AG04449 (cell line): Measurements from ENCODE around the gene ADAMTSL3.

Experiments
- CTCF ChIA-PET: fragments of 350-600 bp; formaldehyde crosslinking; extraction: SDS; loops from one replicate; lab custom pipeline; 2021; ENCODE audit warnings: antibody characterized with exemption; lab: Yijun Ruan, JAX
- POLR2A ChIA-PET: fragments of 400-600, 350-600 bp; formaldehyde crosslinking; extraction: SDS; loops from one replicate; lab custom pipeline; 2020; ENCODE audit warnings: antibody characterized with exemption, inconsistent platforms; lab: Yijun Ruan, JAX
- DNase-seq: peaks from one replicate; pipeline ENCODE4 v3.0.0-alpha.2; 2010; ENCODE audit warnings: low read depth, low spot score
- H3K4me3 ChIP-seq: 2 replicates; pipeline ENCODE4 v1.5.1; 2011; ENCODE audit warnings: low read depth, mild to moderate bottlenecking, control low read depth, low read length
- TF ChIP-seq, protein P1 (sequence below): IDR thresholded peaks from one replicate; pipeline ENCODE4 v1.5.1; 2011; ENCODE audit warnings: mild to moderate bottlenecking, moderate library complexity, low read length, control low read depth, inconsistent platforms; ENCODE audit not compliant: insufficient read depth; ENCODE audit errors: missing control alignments

ADAMTSL3 gene

DNA sequence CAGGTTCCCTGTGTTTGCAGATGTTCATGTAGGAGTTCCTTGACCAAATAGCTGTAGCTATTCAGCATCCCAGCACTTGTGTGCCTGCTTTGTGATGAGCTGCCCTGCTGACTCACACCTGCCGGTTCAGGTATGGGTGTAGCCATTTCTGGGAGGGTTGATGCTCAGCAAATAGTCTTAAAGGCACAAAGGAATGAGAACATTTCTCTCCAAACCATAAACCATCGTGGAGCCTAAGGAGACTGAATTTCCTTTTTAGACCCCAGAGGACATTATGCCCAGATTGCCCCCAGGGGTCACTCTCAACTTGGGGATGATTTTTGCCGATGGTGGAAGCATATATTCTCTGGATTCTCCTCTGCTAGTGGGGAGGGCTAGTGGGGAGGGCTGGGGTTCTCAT lies 80.6 kb downstream of the ADAMTSL3 start:
- CTCF ChIA-PET, result no interaction called here
- POLR2A ChIA-PET, result no interaction called here
- TF ChIP-seq, protein P1, sequence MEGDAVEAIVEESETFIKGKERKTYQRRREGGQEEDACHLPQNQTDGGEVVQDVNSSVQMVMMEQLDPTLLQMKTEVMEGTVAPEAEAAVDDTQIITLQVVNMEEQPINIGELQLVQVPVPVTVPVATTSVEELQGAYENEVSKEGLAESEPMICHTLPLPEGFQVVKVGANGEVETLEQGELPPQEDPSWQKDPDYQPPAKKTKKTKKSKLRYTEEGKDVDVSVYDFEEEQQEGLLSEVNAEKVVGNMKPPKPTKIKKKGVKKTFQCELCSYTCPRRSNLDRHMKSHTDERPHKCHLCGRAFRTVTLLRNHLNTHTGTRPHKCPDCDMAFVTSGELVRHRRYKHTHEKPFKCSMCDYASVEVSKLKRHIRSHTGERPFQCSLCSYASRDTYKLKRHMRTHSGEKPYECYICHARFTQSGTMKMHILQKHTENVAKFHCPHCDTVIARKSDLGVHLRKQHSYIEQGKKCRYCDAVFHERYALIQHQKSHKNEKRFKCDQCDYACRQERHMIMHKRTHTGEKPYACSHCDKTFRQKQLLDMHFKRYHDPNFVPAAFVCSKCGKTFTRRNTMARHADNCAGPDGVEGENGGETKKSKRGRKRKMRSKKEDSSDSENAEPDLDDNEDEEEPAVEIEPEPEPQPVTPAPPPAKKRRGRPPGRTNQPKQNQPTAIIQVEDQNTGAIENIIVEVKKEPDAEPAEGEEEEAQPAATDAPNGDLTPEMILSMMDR, result no peak
- no peak for DNase-seq
- no peak overlapping the region for H3K4me3 ChIP-seq

DNA sequence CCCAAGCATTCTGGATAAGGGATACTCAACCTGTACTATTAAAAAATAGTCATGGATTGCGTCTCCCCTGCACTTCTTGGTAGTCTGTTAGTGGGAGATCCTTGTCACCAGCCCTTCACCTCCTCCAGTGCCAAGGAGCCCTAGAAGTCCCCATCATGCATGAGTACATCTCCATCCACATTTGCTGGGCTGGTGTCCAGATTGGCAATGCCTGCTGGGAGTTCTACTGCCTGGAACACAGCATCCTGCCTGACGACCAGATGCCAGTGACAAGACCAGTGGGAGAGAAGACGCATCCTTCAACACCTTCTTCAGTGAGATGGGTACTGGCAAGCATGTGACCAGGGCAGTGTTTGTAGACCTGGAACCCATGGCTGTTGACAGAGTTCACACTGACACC lies 85.7 kb downstream of the ADAMTSL3 start:
- TF ChIP-seq, protein P1, result no peak
- ChIA-PET CTCF (no interaction called here), POLR2A (no interaction called here)
- H3K4me3 ChIP-seq, result no peak overlapping the region
- no peak for DNase-seq

DNA sequence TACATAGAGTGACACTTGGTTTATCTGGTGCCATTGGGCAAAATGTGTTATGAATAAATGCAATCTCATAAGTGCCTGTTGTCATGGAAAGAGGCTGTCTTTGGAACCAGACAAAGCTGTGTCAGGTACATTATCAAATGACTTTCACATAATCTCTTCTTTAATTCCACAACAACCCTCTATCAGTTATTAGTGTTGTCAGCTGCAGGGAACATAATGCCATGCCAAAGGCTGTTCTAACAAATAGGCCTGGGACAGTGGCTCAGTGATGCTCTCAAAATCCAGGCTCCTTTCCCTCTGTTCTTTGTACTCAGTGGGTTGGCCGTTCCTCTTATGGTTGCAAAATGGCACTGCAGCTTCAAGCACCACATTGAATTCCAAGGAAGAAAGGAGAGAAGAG lies 91.8 kb downstream of the ADAMTSL3 start:
- no peak overlapping the region for H3K4me3 ChIP-seq
- no peak for DNase-seq
- TF ChIP-seq, protein P1, result no peak
- POLR2A ChIA-PET, result no interaction called here
- CTCF ChIA-PET, result no interaction called here

DNA sequence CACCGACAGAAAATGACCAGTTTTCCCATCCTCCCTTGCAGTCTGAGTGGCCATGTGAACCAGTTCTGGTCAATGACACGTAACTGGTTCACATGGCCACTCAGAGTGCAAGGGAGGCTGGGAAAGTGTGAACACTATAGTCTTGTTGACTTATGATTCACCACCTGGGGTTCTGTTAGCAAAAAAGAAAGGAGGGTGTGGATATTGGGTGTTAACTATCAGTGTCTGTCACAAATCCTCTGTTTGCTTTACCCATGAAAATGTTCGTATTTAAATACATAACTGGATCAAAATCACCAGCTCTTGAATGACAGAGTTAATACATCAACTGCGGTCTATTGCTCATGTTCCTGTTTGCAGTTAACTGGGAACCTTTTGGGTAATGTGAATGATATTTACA lies 92.3 kb downstream of the ADAMTSL3 start:
- no peak for DNase-seq
- H3K4me3 ChIP-seq, result no peak overlapping the region
- ChIA-PET POLR2A (no interaction called here), CTCF (no interaction called here)
- TF ChIP-seq, protein P1, result no peak

DNA sequence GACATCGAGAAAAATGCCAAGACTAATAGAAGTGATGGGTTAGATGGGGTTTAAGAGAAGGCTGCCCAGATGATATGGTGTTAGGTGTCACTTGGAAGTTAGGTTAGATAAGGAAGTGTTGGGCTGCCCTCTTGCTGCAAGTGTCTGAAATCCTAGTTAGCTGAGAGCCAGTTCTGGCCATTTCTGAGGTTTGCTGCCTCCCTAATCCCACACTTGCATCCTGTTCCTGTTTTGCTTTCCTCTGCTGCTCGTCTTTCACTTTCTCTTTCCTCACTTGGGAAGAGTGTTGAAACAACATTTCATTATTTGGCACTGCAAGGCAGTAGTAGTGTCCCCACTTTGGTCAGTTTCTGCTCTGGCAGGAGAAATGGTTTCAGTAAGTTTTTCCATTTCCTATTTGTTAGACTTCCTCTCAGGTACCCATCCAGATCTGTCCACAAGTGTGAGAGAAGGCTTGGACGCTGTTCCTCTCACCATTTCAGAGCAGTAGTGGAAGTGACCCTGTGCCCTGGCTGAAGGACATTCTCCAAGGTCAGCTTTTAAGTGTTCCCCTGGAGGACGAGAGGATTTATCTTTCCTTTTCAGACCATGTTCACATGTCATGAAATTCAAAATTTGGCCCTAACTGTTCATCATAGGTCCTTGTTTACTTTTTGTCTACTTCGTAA lies 93.3 kb downstream of the ADAMTSL3 start:
- ChIA-PET CTCF (no interaction called here), POLR2A (no interaction called here)
- no peak for DNase-seq
- TF ChIP-seq, protein P1, result no peak
- no peak overlapping the region for H3K4me3 ChIP-seq

DNA sequence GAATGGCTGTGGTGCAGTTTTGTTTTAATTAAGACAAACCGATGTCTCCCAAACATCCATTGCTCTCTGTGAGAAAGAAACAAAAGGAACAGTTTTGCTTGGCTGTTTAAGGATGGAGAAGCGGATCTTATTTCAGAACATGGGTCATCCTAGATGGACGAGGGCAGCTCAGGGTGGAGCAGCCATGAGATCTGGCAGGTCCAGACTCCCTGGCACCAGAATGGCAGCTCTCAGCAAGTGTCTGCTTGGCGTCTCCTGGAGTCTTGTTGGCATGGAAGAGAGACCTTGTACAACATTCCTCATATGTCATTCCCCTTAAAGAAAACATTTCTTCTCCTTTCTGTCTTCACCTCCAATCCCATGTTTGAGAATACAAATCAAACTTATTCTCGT lies 93.8 kb downstream of the ADAMTSL3 start:
- ChIA-PET CTCF (no interaction called here), POLR2A (no interaction called here)
- DNase-seq, result no peak
- no peak overlapping the region for H3K4me3 ChIP-seq
- TF ChIP-seq, protein P1, result no peak
